ENCODE data around the gene CFAP68. TPM values are rescaled to one million over a fixed set of nuclear protein-coding genes. Genes with fewer than 3 reads are reported as not detected.

The CFAP68 gene
- total RNA-seq, 1 donor from 2014 or later: 22.8 TPM

- Mint-ChIP-seq H3K27ac (ENCODE audit: unreplicated experiment) (no peak overlapping the region), H3K9me3 (no peaks in the 10 kb centered on the region), H3K27me3 (ENCODE audit: low read depth) (no peaks in the 10 kb centered on the region), H3K36me3 (ENCODE audit: low read depth) (peaks cover 1% of the 10 kb centered on the region), H3K4me1 (peaks cover 13% of the 10 kb centered on the region), H3K4me3 (no peak overlapping the region)
- no peak for DNase-seq (ENCODE audit: low read depth, low spot score)
- TF ChIP-seq, protein P1, sequence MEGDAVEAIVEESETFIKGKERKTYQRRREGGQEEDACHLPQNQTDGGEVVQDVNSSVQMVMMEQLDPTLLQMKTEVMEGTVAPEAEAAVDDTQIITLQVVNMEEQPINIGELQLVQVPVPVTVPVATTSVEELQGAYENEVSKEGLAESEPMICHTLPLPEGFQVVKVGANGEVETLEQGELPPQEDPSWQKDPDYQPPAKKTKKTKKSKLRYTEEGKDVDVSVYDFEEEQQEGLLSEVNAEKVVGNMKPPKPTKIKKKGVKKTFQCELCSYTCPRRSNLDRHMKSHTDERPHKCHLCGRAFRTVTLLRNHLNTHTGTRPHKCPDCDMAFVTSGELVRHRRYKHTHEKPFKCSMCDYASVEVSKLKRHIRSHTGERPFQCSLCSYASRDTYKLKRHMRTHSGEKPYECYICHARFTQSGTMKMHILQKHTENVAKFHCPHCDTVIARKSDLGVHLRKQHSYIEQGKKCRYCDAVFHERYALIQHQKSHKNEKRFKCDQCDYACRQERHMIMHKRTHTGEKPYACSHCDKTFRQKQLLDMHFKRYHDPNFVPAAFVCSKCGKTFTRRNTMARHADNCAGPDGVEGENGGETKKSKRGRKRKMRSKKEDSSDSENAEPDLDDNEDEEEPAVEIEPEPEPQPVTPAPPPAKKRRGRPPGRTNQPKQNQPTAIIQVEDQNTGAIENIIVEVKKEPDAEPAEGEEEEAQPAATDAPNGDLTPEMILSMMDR (conservative IDR thresholded peaks at IDR 0.05): no peak
Observed at GRCh38 chr11:111843661-111844060, 35.7 kb upstream of the CFAP68 start.

- TF ChIP-seq, protein P1 (conservative IDR thresholded peaks at IDR 0.05): no peak
- Mint-ChIP-seq H3K4me1 (peaks cover 13% of the 10 kb centered on the region), H3K27me3 (ENCODE audit: low read depth) (no peaks in the 10 kb centered on the region), H3K9me3 (no peaks in the 10 kb centered on the region), H3K27ac (ENCODE audit: unreplicated experiment) (no peak overlapping the region), H3K4me3 (no peak overlapping the region), H3K36me3 (ENCODE audit: low read depth) (peaks cover 11% of the 10 kb centered on the region)
- DNase-seq (ENCODE audit: low read depth, low spot score): no peak
Observed at GRCh38 chr11:111845276-111846028, 33.9 kb upstream of the CFAP68 start.

- Mint-ChIP-seq H3K27me3 (ENCODE audit: low read depth) (no peaks in the 10 kb centered on the region), H3K4me3 (no peak overlapping the region), H3K4me1 (peaks cover 13% of the 10 kb centered on the region), H3K9me3 (no peaks in the 10 kb centered on the region), H3K27ac (ENCODE audit: unreplicated experiment) (no peak overlapping the region), H3K36me3 (ENCODE audit: low read depth) (peaks cover 11% of the 10 kb centered on the region)
- DNase-seq (ENCODE audit: low read depth, low spot score): no peak
- TF ChIP-seq, protein P1 (conservative IDR thresholded peaks at IDR 0.05): no peak
Observed at GRCh38 chr11:111846063-111846462, 33.3 kb upstream of the CFAP68 start.

- peaks cover 11% of the 10 kb centered on the region for H3K36me3 Mint-ChIP-seq (ENCODE audit: low read depth)
- peaks cover 8% of the 10 kb centered on the region for H3K4me1 Mint-ChIP-seq
- TF ChIP-seq, protein P1 (conservative IDR thresholded peaks at IDR 0.05): no peak
- H3K9me3 Mint-ChIP-seq: no peaks in the 10 kb centered on the region
- no peak overlapping the region for H3K4me3 Mint-ChIP-seq
- DNase-seq (ENCODE audit: low read depth, low spot score): no peak
- no peak overlapping the region for H3K27ac Mint-ChIP-seq (ENCODE audit: unreplicated experiment)
- H3K27me3 Mint-ChIP-seq (ENCODE audit: low read depth): no peaks in the 10 kb centered on the region
Observed at GRCh38 chr11:111846636-111847035, 32.7 kb upstream of the CFAP68 start.

GRCh38 chr11:111849631-111850030 is 29.7 kb upstream of the CFAP68 start:
- Mint-ChIP-seq H3K9me3 (no peaks in the 10 kb centered on the region), H3K4me3 (no peak overlapping the region), H3K27ac (ENCODE audit: unreplicated experiment) (no peak overlapping the region), H3K4me1 (peaks cover 8% of the 10 kb centered on the region), H3K27me3 (ENCODE audit: low read depth) (no peaks in the 10 kb centered on the region), H3K36me3 (ENCODE audit: low read depth) (peaks cover 17% of the 10 kb centered on the region)
- TF ChIP-seq, protein P1 (conservative IDR thresholded peaks at IDR 0.05): no peak
- no peak for DNase-seq (ENCODE audit: low read depth, low spot score)

Data from neural crest cell (in vitro differentiated cells).